GM12801 (cell line): ENCODE results near the gene MTA3.

Experiments
- CTCF ChIP-seq: IDR thresholded peaks from one replicate; pipeline ENCODE4 v1.5.1; 2011; ENCODE audit warnings: control low read depth; ENCODE audit not compliant: insufficient read length; ENCODE audit errors: extremely low read depth

The MTA3 gene

DNA sequence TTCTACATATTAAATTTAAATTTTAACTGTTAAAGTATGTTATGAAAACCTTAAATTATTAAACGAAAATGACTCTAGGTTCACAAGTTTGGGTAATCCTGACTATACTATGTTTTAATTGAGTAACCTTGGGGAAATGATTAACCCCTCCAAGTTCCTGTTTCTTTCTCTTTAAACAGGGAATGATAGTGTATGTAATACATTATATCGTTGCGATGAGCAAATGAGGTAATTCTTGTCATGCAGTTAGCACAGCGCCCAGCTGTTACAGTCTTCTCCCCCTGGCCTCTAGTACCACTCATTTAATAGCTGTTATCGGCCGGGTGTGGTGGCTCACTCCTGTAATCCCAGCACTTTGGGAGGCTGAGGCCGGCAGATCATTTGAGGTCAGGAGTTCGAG is 80.4 kb downstream of the MTA3 start:
- no peak for TF ChIP-seq CTCF

GRCh38 chr2:42651057-42651456 is 82.6 kb downstream of the MTA3 start:
- no peak for TF ChIP-seq CTCF

GRCh38 chr2:42652086-42652485 is 83.7 kb downstream of the MTA3 start:
- no peak for TF ChIP-seq CTCF

DNA sequence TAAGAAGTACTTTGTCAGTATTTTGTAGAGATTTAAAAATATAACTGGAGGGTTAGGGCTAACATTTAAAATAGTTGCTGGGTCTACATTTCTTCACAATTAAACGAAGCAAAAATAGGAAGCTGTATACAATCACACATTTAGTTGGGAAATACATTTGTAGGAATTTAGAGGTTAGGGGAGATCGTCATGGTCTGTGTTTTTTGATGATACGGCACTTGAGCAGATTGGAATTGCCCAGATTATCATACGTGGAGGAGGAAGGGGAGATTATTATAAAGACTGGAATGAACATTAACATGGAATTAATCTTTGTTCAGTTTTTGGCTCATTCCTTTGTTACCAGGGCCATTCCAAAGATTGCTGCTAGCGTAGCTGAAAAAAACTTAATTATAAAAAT is 84.6 kb downstream of the MTA3 start:
- no peak for TF ChIP-seq CTCF

DNA sequence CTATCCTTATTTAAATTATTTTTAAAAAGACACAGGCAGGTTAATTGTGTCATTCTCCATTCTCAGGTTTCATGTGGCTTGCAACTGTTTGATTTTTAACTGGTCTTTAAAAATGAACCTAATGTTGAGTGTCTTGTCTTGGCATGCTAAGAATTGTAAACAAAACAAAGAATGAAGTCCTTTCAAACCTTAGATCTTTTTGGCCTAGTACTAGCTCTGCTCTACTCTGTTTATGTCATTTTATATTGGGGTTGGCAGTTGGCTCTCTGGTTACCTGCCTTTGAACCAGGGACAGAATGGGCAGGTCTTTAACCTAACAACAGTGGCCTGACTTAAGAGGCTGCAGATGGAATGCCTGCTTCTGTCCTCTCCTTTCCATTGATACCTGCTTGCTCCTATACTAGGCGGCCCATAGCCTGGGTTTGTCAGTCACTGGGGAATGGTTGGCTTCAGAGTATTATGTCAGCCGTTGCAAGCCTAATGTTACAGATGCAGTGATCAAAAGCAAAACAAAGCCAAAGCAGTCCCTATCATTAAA is 85.5 kb downstream of the MTA3 start:
- no peak for TF ChIP-seq CTCF

- no peak for TF ChIP-seq CTCF
Measured at GRCh38 chr2:42658306-42658705, 89.9 kb downstream of the MTA3 start.

GRCh38 chr2:42659609-42660008 is 91.2 kb downstream of the MTA3 start:
- TF ChIP-seq CTCF = no peak

DNA sequence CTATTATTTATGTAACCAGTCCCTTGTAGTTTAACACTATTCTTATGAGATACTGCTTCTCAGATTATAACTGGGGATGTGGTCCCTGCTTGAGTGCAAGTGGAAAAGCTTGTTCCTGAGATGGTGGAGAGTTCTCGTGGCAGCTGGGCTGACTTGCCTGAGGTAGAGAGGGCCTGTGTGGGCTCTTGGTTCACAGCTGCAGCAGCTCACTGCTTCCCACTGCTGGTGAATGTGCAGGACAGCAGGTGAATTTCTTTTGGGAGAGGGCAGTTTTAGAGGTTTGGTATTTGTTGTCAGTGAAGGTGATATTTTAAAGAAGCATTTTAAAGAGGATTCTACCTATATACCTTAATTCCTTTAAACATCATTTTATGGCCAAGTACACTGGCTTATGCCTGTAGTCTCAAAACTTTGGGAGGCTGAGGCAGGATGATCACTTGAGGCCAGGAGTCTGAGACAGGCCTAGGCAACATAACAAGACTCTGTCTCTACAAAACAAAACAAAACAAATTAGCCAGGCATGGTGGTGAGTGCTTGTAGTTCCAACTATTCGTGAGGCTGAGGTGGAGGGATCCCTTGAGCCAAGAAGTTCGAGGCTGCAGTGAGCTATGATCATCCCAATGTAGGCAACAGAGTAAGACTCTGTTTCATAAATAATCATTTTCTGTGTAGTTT is 94.8 kb downstream of the MTA3 start:
- TF ChIP-seq CTCF = peak; percentile 97
